Spinal cord (tissue), 10 donors: ENCODE results near the gene CNTN2. TPM values are rescaled to one million over a fixed set of nuclear protein-coding genes. Genes with fewer than 3 reads are reported as not detected.

Experiments
- DNase-seq, 6 donors: peaks; one replicate each; pipeline versions ENCODE4 v3.0.0 to v3.0.0-alpha.2; 2013 to 2015; ENCODE audit warnings: low spot score in 6 of 6, low read depth in 4 of 6
- H3K27ac ChIP-seq: one replicate; pipeline ENCODE4 v1.5.1; 2013; ENCODE audit warnings: low read depth, low read length, control low read depth
- H3K27me3 ChIP-seq: one replicate; pipeline ENCODE4 v1.6.1; 2013; ENCODE audit warnings: low read length; ENCODE audit not compliant: control insufficient read depth, insufficient read depth
- H3K36me3 ChIP-seq: one replicate; pipeline ENCODE4 v1.6.1; 2013; ENCODE audit warnings: low read length; ENCODE audit not compliant: control insufficient read depth, insufficient read depth
- H3K4me1 ChIP-seq: one replicate; pipeline ENCODE4 v1.6.1; 2013; ENCODE audit warnings: low read length; ENCODE audit not compliant: control insufficient read depth, insufficient read depth
- H3K4me3 ChIP-seq: one replicate; pipeline ENCODE4 v1.5.1; 2013; ENCODE audit warnings: low read depth, low read length, control low read depth
- H3K9me3 ChIP-seq: one replicate; pipeline ENCODE4 v1.6.1; 2013; ENCODE audit warnings: low read length; ENCODE audit not compliant: control insufficient read depth, insufficient read depth
- WGBS: methylation state at CpG from one replicate; pipeline ENCODE4 v1.1.5; 2013; ENCODE audit warnings: missing lambda C conversion rate; ENCODE audit not compliant: insufficient coverage; 5-methylcytosine and 5-hydroxymethylcytosine counted together
- polyA plus RNA-seq, 2 donors: library from polyadenylated mRNA; unstranded; fragments of 120-200 nt; gene quantifications; one replicate each; pipeline ENCODE4 v1.2.1, GENCODE V29; 2013; ENCODE audit not compliant: insufficient read length in 2 of 2
- total RNA-seq, 2 donors: library from RNA; depleted of rRNA in 1 of 2; stranded (reverse); fragments of 120-200 nt in 1 of 2; fragments of >200 nt in 1 of 2; gene quantifications; one replicate each; pipeline versions ENCODE4 v1.2.3 to v1.2.4, GENCODE V29; 2013 to 2014
- donor health status: healthy.

CNTN2 gene
- total and polyA plus RNA-seq, 4 donors = 16.1 to 48.3 (median 41.3) TPM

DNA sequence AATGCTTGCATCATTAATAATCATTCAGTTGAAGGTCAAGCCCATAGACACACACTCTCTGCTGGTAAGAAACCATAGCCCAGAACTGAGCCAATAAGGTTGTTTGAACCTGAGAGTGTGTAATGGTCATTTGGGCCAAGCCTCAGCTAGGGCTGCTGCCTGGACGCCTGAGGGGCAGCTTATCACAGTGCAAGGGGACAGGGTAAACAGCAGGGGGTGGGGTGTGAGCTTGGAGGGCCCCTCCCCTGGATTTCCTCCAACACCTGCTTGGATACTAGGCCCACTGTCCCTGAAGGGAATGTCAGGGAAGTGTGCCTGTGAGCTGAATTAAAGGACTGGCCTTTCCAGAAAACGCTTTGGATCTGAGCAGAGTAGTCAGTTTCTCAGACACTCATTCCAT lies 24.6 kb upstream of the CNTN2 start:
- H3K36me3 ChIP-seq = peaks cover 28% of the 10 kb centered on the region
- H3K9me3 ChIP-seq = no peaks in the 10 kb centered on the region
- no peak overlapping the region for H3K27ac ChIP-seq
- 58% methylated on average over 2 of the region's 2 CpGs for WGBS
- H3K4me1 ChIP-seq = peaks cover 55% of the 10 kb centered on the region
- DNase-seq = no peak
- H3K27me3 ChIP-seq = no peaks in the 10 kb centered on the region
- H3K4me3 ChIP-seq = no peak overlapping the region

DNA sequence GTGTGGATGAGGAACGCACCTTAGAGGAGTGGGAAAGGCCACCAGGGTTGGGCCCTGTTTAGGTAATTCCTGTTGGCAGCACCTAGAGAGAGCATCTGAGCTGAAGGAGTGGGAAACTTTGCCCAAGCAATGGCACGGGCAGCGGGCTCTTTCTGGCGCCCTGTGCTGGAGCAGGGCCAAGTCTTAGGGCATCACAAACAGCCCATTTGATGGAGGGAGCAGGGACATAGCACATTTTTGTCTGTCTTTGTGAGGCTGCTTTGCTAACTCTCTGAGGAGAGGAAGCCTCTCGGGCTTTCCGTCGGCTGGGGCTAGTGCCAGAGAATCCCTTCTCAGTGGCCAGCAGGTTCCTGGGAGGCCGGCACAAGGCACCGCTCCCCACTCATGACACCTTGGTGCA lies 22.5 kb upstream of the CNTN2 start:
- peaks cover 35% of the 10 kb centered on the region for H3K4me1 ChIP-seq
- WGBS = 38% methylated on average over 9 of the region's 9 CpGs
- H3K9me3 ChIP-seq = no peaks in the 10 kb centered on the region
- no peak overlapping the region for H3K27ac ChIP-seq
- H3K27me3 ChIP-seq = no peaks in the 10 kb centered on the region
- H3K36me3 ChIP-seq = peaks cover 28% of the 10 kb centered on the region
- peak in 1 of 6 donors; percentile 53 for DNase-seq
- no peak overlapping the region for H3K4me3 ChIP-seq

GRCh38 chr1:205024679-205025078 lies 18.3 kb upstream of the CNTN2 start:
- DNase-seq = no peak
- 100% methylated on average over 2 of the region's 2 CpGs for WGBS
- H3K27ac ChIP-seq = no peak overlapping the region

GRCh38 chr1:205025239-205025638 lies 17.8 kb upstream of the CNTN2 start:
- Histone ChIP-seq H3K36me3 (peaks cover 8% of the 10 kb centered on the region), H3K4me1 (peaks cover 21% of the 10 kb centered on the region), H3K4me3 (no peak overlapping the region), H3K27ac (no peak overlapping the region), H3K9me3 (no peaks in the 10 kb centered on the region), H3K27me3 (no peaks in the 10 kb centered on the region)
- no peak for DNase-seq
- WGBS = 86% methylated on average over 15 of the region's 16 CpGs

More at GRCh38 chr1:205024679-205025078, 18.3 kb upstream of the CNTN2 start:
- Histone ChIP-seq H3K4me1 (peaks cover 21% of the 10 kb centered on the region), H3K9me3 (no peaks in the 10 kb centered on the region), H3K27me3 (no peaks in the 10 kb centered on the region), H3K4me3 (no peak overlapping the region), H3K36me3 (peaks cover 8% of the 10 kb centered on the region)

- Histone ChIP-seq H3K4me1 (peaks cover 21% of the 10 kb centered on the region), H3K27me3 (no peaks in the 10 kb centered on the region), H3K9me3 (no peaks in the 10 kb centered on the region), H3K4me3 (no peak overlapping the region), H3K27ac (no peak overlapping the region), H3K36me3 (no peaks in the 10 kb centered on the region)
- WGBS = 62% methylated on average over 5 of the region's 6 CpGs
- DNase-seq = peak in 1 of 6 donors; percentile 47
These were observed 16.8 kb upstream of the CNTN2 start for GRCh38 chr1:205026181-205026580.

- WGBS = 56% methylated on average over 6 of the region's 7 CpGs
- peak in 2 of 6 donors; percentile 56 to 79 for DNase-seq
- peaks cover 36% of the 10 kb centered on the region for H3K4me1 ChIP-seq
These were observed 14.6 kb upstream of the CNTN2 start for GRCh38 chr1:205028390-205028789.

DNA sequence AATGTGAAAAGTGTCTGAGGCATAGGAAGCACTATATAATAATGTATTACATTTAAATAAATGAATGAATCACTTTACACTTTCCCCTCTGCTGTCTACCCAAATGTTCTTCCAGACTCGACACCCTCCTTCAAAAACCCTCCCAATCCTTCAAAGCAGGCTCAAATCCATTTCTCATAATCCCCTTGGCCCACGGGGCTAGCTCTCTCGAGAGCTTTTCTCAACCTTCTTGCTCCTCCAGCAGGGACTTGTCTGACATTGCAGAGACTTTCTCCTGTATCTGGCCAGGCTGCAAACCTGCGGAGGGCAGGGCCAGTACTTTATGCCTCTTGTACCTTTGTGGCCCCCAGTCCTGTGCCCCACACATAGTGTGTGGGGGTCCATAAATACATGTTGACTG lies 14.1 kb upstream of the CNTN2 start:
- Histone ChIP-seq H3K27me3 (no peaks in the 10 kb centered on the region), H3K4me1 (peaks cover 36% of the 10 kb centered on the region), H3K27ac (no peak overlapping the region), H3K36me3 (no peaks in the 10 kb centered on the region), H3K9me3 (no peaks in the 10 kb centered on the region), H3K4me3 (no peak overlapping the region)
- WGBS = 64% methylated on average over 4 of the region's 4 CpGs
- peak in 1 of 6 donors; percentile 55 for DNase-seq

More at GRCh38 chr1:205028390-205028789, 14.6 kb upstream of the CNTN2 start:
- no peaks in the 10 kb centered on the region for H3K36me3 ChIP-seq
- H3K27me3 ChIP-seq = no peaks in the 10 kb centered on the region
- H3K27ac ChIP-seq = no peak overlapping the region
- H3K4me3 ChIP-seq = no peak overlapping the region
- no peaks in the 10 kb centered on the region for H3K9me3 ChIP-seq

GRCh38 chr1:205030241-205030640 lies 12.8 kb upstream of the CNTN2 start:
- DNase-seq = no peak
- no peaks in the 10 kb centered on the region for H3K36me3 ChIP-seq
- H3K27ac ChIP-seq = no peak overlapping the region
- WGBS = 32% methylated on average over 2 of the region's 6 CpGs
- no peaks in the 10 kb centered on the region for H3K9me3 ChIP-seq
- H3K4me1 ChIP-seq = peaks cover 36% of the 10 kb centered on the region
- no peak overlapping the region for H3K4me3 ChIP-seq
- no peaks in the 10 kb centered on the region for H3K27me3 ChIP-seq

DNA sequence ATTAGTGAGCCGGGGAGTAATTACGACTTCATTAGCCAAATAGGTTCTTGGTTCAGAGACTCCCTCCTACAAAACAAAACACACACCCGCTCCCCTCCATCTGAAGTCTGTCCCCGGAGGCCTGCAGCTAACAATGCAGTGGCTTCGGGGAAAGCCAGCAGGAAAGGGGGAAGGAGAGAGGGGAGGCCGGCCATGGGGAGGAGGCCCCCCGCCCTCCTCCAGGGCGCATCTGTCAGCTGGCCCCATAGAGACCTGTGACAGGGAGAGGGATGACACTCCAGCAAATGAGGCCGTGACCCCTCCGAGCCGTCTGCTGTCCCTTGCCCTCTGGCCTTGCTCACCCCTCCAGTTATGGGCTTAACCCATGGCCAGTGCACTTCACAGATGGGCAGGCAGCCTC lies 12.1 kb upstream of the CNTN2 start:
- 17% methylated on average over 7 of the region's 11 CpGs for WGBS
- H3K36me3 ChIP-seq = no peaks in the 10 kb centered on the region

GRCh38 chr1:205032508-205032907 lies 10.5 kb upstream of the CNTN2 start:
- peak in 2 of 6 donors; percentile 67 to 89 for DNase-seq
- Histone ChIP-seq H3K4me1 (peaks cover 36% of the 10 kb centered on the region), H3K4me3 (no peak overlapping the region), H3K27ac (no peak overlapping the region), H3K27me3 (no peaks in the 10 kb centered on the region), H3K9me3 (no peaks in the 10 kb centered on the region), H3K36me3 (no peaks in the 10 kb centered on the region)
- 76% methylated on average over 7 of the region's 7 CpGs for WGBS

More for the DNA sequence above, 12.1 kb upstream of the CNTN2 start:
- Histone ChIP-seq H3K9me3 (no peaks in the 10 kb centered on the region), H3K4me3 (no peak overlapping the region), H3K27me3 (no peaks in the 10 kb centered on the region), H3K4me1 (peaks cover 36% of the 10 kb centered on the region), H3K27ac (no peak overlapping the region)
- DNase-seq = peak in 1 of 6 donors; percentile 86
